GM08714 (cell line): ENCODE results near the gene TAS2R20.

Experiments
- H3K4me3 ChIP-seq: fragments of 200-500 bp; sonication (Bioruptor generic); 2 replicates; pipeline ENCODE4 v1.5.1; 2014; ENCODE audit warnings: mild to moderate bottlenecking, low read length, inconsistent platforms
- ZNF274 ChIP-seq: IDR thresholded peaks from 2 replicates; pipeline ENCODE4 v1.6.1; 2012; ENCODE audit warnings: mild to moderate bottlenecking, low read depth, low read length

Gene TAS2R20

DNA sequence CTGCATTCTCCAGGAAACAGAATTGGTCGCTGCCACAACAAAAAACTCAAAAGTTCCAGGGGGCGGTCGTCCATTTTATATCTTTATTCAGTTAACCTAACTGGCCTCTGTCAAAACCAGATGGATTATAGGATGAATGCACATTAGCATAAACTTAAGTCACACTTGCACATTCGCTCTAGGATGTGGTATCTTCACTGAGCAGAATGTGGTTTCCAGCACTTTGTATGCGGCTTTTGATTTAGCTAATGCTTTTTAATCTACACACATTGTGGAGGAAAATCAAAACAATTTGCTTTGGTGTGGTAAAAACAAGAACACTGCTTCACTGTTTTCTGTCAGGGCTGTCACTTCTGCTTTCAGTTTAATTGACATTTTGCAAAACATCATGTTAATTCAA lies 15.9 kb downstream of the TAS2R20 start:
- no peak overlapping the region for H3K4me3 ChIP-seq
- TF ChIP-seq ZNF274 = no peak

- H3K4me3 ChIP-seq = no peak overlapping the region
- TF ChIP-seq ZNF274 = no peak
These were observed 23.1 kb downstream of the TAS2R20 start for GRCh38 chr12:10974965-10975364.

- no peak for TF ChIP-seq ZNF274
- H3K4me3 ChIP-seq = no peak overlapping the region
These were observed 29.2 kb downstream of the TAS2R20 start for GRCh38 chr12:10968765-10969456.

DNA sequence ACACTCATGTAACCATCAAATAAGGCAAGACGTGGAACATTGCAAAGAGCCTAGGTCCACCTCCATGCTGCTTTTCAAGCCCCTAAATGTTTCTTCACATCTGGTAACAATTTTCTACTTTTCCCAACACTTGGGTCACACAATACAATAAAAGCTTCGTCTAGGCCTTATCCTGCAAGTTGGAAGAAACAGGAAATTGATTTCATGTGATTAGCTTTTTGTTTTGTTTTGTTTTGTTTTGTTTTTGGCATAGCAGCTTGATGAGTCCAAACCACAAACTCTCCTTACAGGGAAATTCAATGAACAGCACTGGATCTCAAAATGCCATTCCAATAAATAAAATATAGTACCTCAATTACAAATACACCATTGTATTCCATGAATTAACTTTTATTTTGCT lies 30.7 kb downstream of the TAS2R20 start:
- TF ChIP-seq ZNF274 = no peak
- H3K4me3 ChIP-seq = no peak overlapping the region

DNA sequence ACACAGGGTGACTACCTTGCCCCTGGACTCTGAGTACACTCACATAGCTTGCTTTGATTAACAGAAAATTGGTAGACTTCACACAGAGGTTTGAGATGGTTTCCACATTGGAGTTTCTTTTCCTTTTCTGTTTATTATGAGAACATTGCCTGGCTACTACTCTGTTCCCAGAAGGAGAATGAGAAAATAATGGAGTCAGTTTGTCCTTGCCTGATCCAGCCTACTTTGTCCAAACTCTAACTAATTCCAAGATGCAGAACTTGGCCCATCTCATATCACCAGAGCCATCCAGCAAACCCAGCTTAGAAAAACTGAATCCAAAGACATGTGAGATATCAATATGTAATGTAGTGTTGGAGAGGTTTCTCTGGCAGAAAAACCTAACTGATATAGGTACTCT lies 31.8 kb downstream of the TAS2R20 start:
- no peak for TF ChIP-seq ZNF274
- H3K4me3 ChIP-seq = no peak overlapping the region

GRCh38 chr12:10965476-10965875 lies 32.6 kb downstream of the TAS2R20 start:
- no peak for TF ChIP-seq ZNF274
- H3K4me3 ChIP-seq = no peak overlapping the region

GRCh38 chr12:10960211-10960610 lies 37.9 kb downstream of the TAS2R20 start:
- TF ChIP-seq ZNF274 = no peak
- H3K4me3 ChIP-seq = no peak overlapping the region

DNA sequence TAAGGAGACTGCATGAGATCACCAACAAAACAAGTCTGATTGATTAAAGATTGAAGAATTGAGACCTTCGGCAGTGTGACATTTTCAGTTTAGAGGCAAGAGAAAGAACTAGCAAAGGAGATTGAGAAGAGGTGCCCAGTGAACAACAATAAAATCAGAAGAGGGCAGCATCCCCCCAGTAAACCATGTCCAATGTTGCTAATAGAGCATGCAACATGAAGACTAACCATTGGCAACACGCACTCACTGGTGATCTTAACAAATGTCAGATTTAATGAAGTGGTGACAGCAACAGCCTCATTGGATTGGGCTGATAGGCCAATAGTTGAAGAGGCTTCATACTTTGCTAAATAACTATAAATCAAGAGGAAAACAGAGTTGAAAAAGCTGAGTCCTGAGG lies 38.3 kb downstream of the TAS2R20 start:
- no peak overlapping the region for H3K4me3 ChIP-seq
- no peak for TF ChIP-seq ZNF274

GRCh38 chr12:10957741-10958140 lies 40.4 kb downstream of the TAS2R20 start:
- no peak for TF ChIP-seq ZNF274
- no peak overlapping the region for H3K4me3 ChIP-seq

- TF ChIP-seq ZNF274 = no peak
- H3K4me3 ChIP-seq = no peak overlapping the region
These were observed 42.0 kb downstream of the TAS2R20 start for GRCh38 chr12:10956085-10956484.

GRCh38 chr12:10952645-10953044 lies 45.5 kb downstream of the TAS2R20 start:
- no peak for TF ChIP-seq ZNF274

More at GRCh38 chr12:10952645-10953044, 45.5 kb downstream of the TAS2R20 start:
- no peak overlapping the region for H3K4me3 ChIP-seq
